Fibroblast of lung (primary cell): Measurements from ENCODE around the gene CAVIN1.

Source experiments
- CTCF ChIP-seq, 2 donors: IDR thresholded peaks in 1 of 2; conservative IDR thresholded peaks in 1 of 2; 1 replicate in 1 of 2; 2 replicates in 1 of 2; pipeline ENCODE4 v1.5.1; 2011 to 2012; ENCODE audit warnings: low read length in 2 of 2, control low read depth in 1 of 2, inconsistent platforms in 1 of 2, low read depth in 1 of 2, mild to moderate bottlenecking in 1 of 2
- EZH2 ChIP-seq: IDR thresholded peaks from 2 replicates; pipeline ENCODE4 v1.5.1; 2012; ENCODE audit warnings: low read length, control low read depth, mild to moderate bottlenecking; ENCODE audit errors: missing control alignments

GRCh38 chr17:42442196-42442565 is 19.1 kb upstream of the CAVIN1 start:
- no peak for TF ChIP-seq CTCF (conservative IDR thresholded peaks at IDR 0.05 in 1 of 2, IDR thresholded peaks at IDR 0.05 in 1 of 2; ENCODE audit: low read depth in 1 of 2, low read length in 2 of 2)
- TF ChIP-seq EZH2 = no peak
